HG03432 (cell line): ENCODE results near the gene LITAF.
"Not testable (repeated sequence)": the region's sequence is repeated elsewhere in the genome, so short reads cannot be mapped to it uniquely, and the experiment has no call there.

ENCODE experiments used
- ATAC-seq: cut with Tn5 transposase; IDR thresholded peaks from one replicate; pipeline ENCODE4 v1.9.1; 2021; ENCODE audit warnings: mild to moderate bottlenecking, moderate library complexity; ENCODE audit not compliant: unreplicated experiment

Gene LITAF

GRCh38 chr16:11621539-11621919 lies 34.8 kb upstream of the LITAF start:
- ATAC-seq: no peak

- ATAC-seq: no peak
These were observed 33.7 kb upstream of the LITAF start for GRCh38 chr16:11620243-11621003.

- ATAC-seq: no peak
These were observed 32.7 kb upstream of the LITAF start for GRCh38 chr16:11619327-11619851.

- ATAC-seq: no peak
These were observed 31.5 kb upstream of the LITAF start for GRCh38 chr16:11618107-11618717.

- no peak for ATAC-seq
These were observed 29.2 kb upstream of the LITAF start for GRCh38 chr16:11615748-11616447.

GRCh38 chr16:11614587-11615175 lies 28.0 kb upstream of the LITAF start:
- no peak for ATAC-seq

- peak; percentile 47 for ATAC-seq
These were observed 26.9 kb upstream of the LITAF start for GRCh38 chr16:11613381-11614303.

- ATAC-seq: no peak
These were observed 25.9 kb upstream of the LITAF start for GRCh38 chr16:11612665-11613025.

GRCh38 chr16:11611871-11612664 lies 25.3 kb upstream of the LITAF start:
- ATAC-seq: no peak

GRCh38 chr16:11610580-11610979 lies 23.9 kb upstream of the LITAF start:
- ATAC-seq: no peak

- no peak for ATAC-seq
These were observed 23.4 kb upstream of the LITAF start for GRCh38 chr16:11610121-11610505.

GRCh38 chr16:11609474-11610120 lies 22.9 kb upstream of the LITAF start:
- no peak for ATAC-seq

- no peak for ATAC-seq
These were observed 19.2 kb upstream of the LITAF start for GRCh38 chr16:11605891-11606290.

- no peak for ATAC-seq
These were observed 18.8 kb upstream of the LITAF start for GRCh38 chr16:11605564-11605886.

- no peak for ATAC-seq
These were observed 18.3 kb upstream of the LITAF start for GRCh38 chr16:11604783-11605563.

- ATAC-seq: not testable (repeated sequence)
These were observed 17.6 kb upstream of the LITAF start for GRCh38 chr16:11604296-11604695.

GRCh38 chr16:11603331-11603750 lies 16.6 kb upstream of the LITAF start:
- ATAC-seq: no peak

GRCh38 chr16:11602321-11602720 lies 15.6 kb upstream of the LITAF start:
- ATAC-seq: no peak
